HG03469 (cell line): ENCODE results near the gene MAPRE2.

Experiments used
- ATAC-seq: cut with Tn5 transposase; IDR thresholded peaks from one replicate; pipeline ENCODE4 v1.9.1; 2021; ENCODE audit warnings: mild to moderate bottlenecking, moderate library complexity, moderate number of reproducible peaks; ENCODE audit not compliant: unreplicated experiment

The MAPRE2 gene

DNA sequence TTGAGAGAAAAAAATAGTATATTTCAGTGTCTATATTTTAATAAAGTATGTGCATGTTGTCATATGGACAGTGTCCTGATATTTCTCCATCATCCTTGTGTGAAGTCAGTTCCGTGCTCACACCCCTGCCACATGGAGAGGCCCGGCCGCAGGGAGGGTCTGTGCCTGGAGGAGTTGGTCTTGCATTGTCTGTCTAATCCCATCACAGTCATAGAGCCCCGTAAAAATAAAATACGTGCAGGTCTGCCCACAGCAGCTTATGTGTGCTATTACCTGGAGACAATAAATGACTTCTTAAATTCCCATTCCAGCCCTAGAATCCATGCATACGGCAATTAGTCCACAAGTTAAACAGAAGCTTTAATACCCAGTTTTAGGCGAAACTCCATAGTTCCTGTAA, 20.1 kb downstream of the MAPRE2 start:
- no peak for ATAC-seq

DNA sequence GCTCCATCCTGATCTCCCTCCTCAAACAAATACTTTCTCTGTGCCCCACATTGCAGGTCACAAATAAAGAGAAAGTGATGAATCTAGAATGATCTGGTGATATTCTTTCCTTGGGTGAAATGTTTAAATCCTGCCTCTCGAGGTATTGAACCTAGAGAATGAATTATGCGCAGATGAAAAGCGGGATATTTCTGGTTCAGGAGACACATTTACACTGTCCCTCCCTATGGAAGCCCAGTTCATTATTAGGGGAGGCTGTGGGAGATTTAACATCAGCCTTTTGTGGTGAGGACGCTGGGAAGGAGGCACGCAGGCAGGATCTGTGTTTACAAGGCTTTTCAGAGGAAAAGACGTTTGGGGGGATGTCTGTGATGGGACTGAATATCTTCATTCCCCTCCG, 20.6 kb downstream of the MAPRE2 start:
- no peak for ATAC-seq

DNA sequence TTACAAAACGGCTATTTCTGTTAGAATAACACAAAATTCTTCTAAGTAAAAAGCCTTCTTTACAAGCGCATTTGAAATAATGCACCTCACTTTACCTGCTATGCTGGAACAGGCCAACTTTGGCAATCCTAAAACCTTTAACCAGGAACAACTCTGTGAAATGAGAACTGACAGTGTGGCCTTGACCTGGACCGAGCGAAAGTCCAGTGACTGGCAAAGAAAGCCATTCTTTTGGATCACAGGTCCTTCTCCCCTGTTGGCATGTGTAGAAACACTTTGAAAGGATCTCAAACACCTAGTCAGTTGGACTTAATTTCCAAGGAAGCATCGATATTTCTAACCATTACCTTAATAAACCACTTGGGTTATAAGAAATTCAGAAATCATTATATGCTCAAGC, 21.2 kb downstream of the MAPRE2 start:
- ATAC-seq = no peak

DNA sequence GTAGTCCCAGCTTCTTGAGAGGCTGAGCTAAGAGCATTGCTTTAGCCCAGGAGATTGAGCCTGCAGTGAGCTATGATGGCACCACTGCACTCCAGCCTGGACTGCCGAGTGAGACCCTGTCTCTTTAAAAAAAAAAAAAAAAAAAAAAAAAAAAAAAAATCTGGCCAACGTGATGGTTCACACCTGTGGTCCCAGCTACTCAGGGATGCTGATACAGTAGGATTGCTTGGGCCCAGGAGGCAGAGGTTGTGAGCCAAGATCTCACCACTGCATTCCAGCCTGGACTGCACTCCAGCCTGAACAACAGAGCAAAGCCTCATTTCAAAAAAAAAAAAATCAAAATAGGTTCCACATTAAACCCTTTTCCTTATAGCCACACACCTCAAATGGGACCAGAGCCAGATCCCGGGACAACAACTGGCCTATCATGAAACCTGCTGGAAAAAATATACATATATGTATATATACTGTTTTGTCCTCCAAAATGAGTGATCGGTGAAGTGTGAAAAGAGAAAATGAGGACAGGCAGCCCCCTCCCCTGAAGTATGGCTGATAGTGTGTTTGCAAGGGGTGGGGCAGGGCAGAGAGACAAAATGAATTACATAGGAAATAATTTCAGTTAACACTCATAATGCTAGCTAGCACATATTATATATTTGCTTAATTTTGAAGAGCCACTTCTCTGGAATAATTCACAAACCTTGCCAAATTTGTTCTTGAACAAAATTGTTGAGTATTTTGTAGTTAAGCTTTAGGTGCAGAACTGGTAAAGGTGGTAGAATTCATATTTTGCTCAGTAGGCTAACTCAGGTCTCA, 22.9 kb downstream of the MAPRE2 start:
- no peak for ATAC-seq

DNA sequence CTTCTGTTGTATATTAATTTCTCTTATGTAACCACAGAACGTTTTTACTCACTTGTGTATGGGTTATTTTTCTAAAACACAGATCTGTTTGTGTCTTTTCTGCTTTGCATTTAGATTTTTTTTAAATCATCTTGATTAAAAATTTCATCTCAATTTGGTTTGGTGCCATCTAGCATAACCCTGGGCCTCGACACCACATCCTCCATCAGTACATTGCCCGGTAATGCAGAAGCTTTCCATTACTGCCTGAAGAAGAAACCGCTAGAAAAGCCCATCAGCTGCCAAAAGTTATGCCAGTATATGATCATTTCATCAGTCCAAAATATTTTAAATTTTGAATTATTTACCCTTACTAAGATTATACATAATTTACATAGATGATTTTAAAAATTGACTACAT, 26.2 kb downstream of the MAPRE2 start:
- no peak for ATAC-seq

DNA sequence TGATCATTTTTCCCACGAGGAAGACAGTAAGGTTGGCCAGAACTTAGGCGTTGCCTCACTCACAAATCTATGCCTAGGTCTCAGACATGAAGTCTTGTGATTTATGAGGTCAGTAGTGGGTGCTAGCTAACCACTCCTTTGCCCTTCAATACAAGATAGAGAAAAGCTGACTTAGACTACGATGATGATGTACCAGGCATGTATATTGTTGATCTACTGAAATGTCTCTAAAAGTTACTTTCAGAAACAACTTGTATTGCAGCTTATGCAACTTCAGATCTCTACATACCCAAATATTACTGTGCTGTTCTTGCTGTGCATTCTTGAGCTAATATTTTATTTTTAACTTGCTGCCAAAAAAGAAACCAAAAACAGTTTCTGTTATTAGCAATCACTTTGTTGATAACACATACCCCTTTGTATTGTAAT, 30.6 kb downstream of the MAPRE2 start:
- peak; percentile 57 for ATAC-seq

DNA sequence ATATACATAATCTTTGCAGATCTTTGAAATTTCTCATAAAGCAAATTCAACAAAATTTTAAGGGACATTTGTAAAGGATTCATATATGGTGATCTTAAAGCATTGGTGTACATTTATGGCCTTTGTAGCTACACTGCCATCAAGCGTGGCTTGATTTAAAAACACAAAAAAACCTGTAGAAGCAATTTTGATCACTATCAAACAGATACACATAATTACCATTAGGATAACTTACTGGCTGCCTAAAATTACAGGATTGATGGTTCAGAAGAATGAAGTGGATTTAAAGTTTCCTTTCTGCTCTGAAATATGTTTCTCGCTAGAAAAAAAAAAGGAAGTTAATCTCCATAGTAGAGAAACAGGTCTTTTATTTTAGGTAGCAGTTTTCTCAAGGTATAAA, 31.4 kb downstream of the MAPRE2 start:
- ATAC-seq = no peak

DNA sequence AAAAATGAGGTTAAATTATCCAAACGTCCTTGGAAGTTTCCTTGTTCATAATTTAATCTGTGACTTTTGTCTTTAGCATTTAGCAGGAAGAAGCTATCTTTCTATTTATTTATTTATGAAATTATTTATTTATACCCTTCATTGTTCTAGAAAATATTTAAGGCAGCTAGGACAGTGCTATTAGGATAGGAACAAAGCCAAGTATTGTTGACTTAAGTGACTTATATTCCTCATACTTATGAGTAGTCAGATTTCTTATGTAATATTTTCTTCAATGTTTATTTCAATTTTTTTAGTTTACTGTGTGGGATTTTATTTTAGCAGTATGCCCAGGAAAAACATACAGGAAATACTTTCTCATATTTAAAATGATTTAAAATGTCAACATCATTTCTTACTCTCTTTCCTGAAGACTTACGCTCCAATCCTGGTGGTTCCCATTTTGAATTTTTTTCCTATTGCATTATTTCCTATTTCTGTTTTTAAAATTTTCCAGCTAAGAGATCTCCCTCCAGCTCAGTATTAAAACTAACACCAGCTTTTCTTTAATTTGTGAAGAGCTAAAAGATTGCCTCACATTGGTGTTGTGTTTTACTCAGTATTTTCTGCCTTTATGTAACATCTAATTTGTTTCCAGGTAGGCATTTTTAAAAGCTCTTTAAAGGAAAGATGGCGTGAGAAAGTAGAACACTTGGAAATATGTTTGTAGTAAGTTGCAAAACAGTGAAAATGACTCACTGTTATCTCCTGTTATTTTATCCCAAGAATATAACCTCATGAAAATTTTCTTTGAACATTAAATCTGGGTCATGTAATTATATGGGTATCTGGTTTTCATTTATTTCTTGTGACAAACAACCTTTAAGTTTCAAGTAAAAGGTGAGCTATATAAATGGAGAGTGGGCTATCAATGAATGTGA, 32.2 kb downstream of the MAPRE2 start:
- ATAC-seq = no peak

DNA sequence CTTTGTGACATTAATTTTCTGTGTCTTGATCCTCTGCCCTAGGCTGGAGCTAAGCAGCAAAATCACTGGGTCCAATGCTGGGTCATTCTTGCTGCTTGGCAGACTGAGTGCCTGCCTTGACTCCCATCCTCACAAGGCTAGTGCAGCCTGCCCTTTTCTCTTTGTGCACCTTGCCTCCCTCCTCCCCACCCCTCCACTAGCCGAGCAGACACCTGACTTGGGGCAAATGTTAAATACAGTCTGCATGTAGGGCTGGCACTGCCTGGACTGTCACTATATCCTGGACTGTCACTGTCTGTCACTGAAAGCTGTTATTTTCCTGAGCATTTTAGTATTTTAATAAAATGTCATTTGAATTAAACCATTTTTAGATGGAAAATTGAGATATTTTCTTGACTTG, 33.4 kb downstream of the MAPRE2 start:
- ATAC-seq = no peak

DNA sequence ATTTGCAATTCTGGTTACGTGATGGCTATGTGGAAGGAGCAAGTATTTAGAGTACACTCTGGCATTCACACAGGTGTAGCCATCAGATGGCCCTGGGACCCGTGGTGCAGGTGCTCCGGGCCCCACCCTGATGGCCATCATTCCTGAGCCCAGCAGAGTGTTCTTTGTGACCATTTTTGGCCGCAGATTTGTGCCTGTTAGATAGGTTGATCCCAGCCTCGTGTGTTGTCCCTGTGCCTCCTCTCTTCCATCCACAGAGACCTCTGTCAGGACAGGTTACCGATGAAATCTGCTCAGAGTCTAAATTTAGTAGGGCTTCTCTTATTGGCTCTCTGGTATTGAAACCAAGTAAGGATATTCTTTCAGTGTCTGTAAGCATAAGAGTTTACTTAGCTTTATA, 33.9 kb downstream of the MAPRE2 start:
- ATAC-seq = no peak

DNA sequence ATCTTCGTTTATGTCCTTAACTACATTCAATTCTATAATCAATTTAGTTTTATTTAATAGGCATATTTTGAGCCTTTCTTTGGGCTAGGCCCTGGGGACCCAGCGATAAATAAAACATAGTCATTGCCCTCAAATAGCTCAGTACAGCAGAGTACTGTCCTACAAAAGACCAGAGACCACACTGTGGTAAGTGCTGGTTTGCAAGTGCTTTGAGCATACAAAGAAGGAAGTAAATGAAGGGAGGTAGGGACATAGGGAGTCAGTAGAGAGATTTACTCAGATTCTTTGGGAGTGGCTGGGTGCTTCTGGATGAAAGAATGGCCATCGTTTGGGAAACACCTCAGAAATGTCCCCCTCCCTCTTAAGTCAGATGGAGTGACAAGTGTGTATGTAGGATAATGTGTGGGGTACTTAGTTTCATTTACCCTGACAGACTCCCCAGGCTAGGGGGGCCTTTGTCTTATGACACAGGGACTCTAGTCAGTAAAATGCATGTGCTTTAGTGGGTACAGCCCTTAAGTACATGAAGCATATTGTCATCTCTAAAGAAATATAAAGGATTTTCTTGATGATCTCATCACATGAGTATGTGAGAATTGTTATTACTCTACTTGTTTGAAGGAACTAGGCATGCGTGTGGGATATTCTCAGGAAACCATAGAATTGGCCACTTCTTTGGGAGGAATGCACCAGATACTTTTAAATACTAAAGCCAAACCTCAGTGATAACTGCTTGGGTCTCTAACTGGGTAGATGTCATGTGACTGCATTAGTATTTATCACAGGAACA, 35.1 kb downstream of the MAPRE2 start:
- no peak for ATAC-seq

DNA sequence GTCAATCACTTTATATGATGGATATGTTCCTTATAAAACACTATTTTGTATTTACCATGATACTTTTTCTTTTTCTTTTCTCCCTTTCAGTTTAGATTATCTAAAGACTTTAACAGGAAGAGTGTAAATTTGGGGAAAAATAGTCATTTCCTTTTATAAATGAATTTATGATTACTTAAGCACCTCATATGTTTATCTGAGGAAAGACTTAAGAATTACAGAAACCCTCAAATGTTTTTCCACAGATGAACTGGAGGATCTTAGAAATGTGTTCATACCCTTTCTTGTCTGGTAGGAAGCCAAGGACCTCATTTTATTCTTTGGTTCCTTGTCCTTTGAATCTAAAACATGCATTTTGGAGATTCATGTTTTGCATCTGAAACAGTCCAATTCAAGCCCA, 36.7 kb downstream of the MAPRE2 start:
- ATAC-seq = no peak

DNA sequence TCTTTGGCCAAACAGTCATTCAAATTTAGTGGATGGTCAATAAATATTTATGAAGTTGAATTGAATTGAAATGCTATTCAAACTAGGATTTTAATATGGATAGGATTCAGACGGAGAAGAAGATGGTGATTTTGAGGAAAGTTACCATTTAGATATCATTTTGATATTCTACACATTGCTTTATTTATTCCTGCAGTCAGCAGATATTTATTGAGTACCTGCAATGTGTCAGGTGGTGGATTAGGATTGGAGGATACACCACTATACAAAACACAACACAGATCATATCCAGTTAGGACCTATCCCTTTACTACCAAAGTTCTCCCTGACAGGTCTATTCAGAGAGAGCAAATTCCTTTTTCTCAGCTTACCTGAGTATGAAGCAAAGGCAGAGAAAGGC, 38.8 kb downstream of the MAPRE2 start:
- no peak for ATAC-seq

DNA sequence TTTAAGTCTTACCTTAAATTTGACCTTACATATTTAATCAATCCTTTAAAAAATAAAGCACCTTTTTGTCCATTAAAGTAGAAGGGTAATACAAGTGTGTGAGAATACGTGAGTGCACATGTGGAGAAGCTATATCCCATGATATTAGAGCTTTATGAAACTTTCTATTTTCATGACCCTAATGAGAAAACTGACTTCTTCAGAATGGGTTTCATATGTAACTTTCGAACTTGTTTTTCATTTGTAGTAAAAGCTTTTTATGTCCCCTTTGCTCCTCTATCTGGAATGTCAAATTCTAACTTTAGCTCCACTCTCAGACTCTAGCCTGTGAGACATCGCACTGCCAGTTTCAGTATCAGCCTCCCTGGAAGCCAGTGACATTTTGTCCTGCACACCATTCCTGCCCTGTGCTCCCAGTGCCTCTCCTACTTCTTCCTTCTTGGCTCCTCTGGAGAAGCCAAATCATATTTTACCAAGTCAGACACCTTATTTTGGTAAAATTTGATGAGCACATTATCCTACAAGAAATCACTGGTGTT, 42.0 kb downstream of the MAPRE2 start:
- no peak for ATAC-seq

DNA sequence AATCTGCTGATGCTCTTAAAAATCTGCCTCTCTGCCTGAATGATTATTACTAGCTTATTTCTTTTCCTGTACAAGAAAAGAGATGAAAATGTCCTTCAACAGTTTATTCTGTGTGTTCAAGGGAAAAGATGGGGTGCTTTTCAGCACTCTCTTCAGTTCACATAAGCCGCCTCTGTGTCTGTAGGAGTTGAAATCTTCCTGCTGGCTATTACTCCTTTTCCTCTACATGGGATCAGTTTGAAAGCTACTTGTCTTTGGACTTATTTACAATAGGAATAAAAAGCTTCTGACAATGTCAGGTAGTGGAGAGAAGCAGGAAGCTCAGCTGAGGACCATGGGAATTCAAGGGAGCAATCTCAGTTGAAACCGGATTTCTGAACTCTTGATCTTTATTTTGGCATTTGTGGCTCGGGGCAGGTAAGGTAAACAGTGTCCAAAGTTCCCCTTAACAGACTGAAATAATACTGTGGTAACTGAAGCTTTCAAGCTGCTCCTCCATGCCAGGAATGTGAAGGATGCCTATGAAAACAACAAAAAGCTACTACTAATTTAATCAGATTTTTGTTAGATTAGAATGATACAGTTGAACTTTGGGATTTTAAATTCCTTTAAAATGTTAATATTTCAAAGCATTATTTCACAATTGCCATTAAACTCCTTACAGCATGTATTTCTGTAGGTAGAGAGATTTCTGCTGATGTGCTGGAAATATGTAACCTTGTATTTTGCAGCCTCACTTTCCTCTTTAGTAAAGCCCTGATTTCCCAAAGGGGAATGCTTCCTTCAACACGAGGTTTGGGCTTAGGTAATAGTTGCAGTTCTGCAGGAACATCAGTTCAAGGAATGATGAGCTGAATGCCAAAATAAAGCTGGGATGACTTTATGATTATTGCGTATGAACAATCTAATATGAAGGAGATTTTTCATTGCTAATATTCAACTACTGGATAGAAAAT, 43.6 kb downstream of the MAPRE2 start:
- no peak for ATAC-seq

DNA sequence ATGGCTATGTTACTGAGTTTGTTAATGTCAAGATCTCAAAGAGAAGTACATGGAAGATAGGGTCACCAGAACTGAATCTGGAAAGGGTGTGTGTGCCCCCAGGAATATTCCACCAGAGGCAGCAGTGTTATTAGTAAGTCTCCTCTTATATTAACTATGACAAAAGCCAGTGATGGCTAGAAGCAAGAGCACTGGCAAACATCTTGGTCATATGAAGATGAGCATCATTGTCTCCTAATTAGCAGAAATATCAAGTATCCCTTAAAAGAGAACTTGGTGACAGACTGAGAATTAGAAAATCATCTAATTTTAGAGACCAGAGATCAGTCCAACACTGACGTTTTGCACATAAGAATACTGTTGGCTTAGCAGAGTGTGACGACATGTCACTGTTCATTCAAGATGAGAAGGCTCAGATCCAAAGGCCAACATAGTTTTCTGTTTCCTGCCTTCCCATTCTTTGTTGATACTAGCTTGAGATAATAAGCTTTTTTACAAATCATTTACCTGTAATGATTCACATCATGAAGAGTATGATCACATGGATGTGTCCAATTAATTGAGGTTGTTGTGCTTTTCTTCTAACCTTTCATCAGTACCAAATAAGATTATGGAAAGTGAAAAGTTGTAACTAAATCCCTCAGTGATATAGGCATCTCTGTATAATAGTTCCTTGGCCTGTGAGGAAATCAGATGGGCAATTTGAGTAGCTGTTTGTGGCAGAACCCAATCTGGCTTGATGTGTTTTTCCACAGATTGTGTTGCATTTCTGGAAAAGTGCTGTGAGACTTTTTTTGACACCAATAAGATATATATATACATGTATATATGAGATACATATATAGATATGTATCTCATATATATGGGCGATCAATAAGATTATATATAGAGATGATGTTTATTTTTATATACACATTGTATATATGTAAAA, 44.5 kb downstream of the MAPRE2 start:
- ATAC-seq = no peak

DNA sequence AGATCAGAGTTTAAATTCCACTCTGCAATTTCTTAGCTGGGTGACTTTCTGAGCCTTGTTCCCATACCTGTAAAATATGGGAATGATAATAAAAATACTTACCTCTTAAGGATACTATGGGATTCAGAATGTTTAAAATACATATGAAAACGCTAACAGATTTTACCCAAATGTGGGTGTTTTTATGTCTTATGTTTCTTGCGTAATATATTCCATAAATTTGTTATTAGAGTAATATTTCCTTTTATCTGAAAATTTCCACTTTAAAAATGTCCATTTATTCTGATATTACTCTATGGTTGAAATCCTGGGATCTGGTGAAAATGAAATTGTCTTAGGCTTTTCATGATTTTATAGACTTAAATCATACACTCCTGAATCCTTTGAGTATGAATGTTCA, 45.5 kb downstream of the MAPRE2 start:
- ATAC-seq = no peak

DNA sequence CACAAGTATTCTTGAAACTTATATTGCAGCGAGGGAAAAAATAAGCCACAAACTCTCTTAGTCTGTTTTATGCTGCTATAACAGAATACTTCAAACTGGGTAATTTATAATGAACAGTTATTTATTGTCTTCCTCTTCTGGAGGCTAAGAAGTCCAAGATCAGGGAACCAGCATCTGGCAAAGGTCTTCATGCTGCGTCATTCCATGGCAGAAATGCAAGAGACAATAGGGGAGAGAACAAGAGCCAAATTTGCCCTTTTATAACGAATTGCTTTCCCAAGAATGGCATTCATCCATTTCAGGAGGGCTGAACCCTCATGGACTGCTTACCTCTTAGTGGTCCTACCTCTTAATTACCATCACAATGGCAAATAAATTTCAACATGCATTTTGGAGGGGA, 46.5 kb downstream of the MAPRE2 start:
- ATAC-seq = no peak

DNA sequence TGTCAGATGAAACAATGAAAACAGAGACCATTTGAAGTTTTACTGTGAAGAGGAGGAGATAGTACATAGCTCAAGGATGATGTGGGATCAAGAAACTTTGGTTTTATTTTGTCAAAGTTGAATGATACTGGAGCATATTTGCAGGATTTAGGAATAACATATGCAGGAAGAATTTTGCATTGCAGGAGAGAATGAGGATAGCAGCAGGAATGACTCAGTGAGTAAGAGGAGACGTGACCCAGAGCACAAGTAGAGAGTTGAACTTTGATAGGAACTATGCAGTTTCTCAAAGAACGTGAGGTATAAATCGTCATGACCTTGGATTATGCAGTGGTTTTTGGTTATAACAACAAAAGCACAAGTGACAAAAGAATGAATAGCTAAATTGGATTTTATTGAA, 47.7 kb downstream of the MAPRE2 start:
- ATAC-seq = no peak
